ENCODE results near the gene WAPL. TPM values are rescaled to one million over a fixed set of nuclear protein-coding genes. Genes with fewer than 3 reads are reported as not detected.

The WAPL gene
- total and polyA plus RNA-seq, 2 of the 8 experiments (the other 6 are each of a cell fraction or from before 2014, with no cell fraction given), result 12.8 to 48.1 TPM

DNA sequence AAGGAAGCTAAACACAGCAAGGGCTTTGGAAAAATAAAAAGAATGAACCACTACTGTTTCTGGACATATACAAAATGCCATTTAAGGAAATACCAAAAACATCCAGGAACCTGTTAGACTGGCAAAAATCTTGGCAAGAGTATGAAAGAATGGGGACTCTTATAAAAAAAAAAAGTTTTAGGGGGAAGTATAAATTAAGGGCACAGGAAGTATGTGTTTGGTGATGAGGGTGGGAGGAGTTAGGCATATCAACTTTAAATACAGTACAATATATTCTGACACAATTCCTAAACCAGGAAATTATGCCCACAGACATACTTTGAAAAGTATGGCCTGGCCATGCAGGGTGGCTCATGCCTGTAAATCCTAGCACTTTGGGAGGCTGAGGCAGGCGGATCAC, 74.2 kb downstream of the WAPL start:
- Histone ChIP-seq H2BK120ac (replicated peaks; ENCODE audit: low read depth, low read length) (no peak overlapping the region), H4K8ac (ENCODE audit: extremely low read depth, insufficient read depth, low read length) (no peak overlapping the region), H3K18ac (ENCODE audit: extremely low read depth, low read length) (no peak overlapping the region), H3K56ac (replicated peaks; ENCODE audit: insufficient read length, low read depth, low read length) (no peak overlapping the region), H2AFZ (ENCODE audit: low read length) (no peak overlapping the region), H4K91ac (replicated peaks; ENCODE audit: insufficient read length, low read length) (no peak overlapping the region), H3K4me2 (ENCODE audit: insufficient read depth in 1 of 2, low read depth in 2 of 2, low read length in 2 of 2) (no peak overlapping the region), H3K4me1 (replicated peaks in 1 of 4; ENCODE audit: control insufficient read depth in 3 of 4, insufficient read depth in 4 of 4, low read length in 3 of 4) (no peaks in the 10 kb centered on the region), H3K79me1 (ENCODE audit: low read depth, low read length) (no peaks in the 10 kb centered on the region), H2AK5ac (ENCODE audit: low read depth, low read length) (no peak overlapping the region), H3K4ac (replicated peaks; ENCODE audit: insufficient read length, low read depth, low read length) (no peak overlapping the region), H3K27me3 (replicated peaks in 1 of 4; ENCODE audit: control insufficient read depth in 3 of 4, extremely low read depth in 1 of 4, insufficient read depth in 3 of 4, low read length in 3 of 4) (no peaks in the 10 kb centered on the region), H2BK5ac (ENCODE audit: low read depth, low read length) (no peak overlapping the region), H3K9me3 (ENCODE audit: insufficient read depth in 2 of 2, low read depth in 1 of 2, low read length in 1 of 2) (no peaks in the 10 kb centered on the region), H2BK20ac (ENCODE audit: low read length) (no peak overlapping the region), H3K9ac (replicated peaks in 1 of 4; ENCODE audit: extremely low read depth in 1 of 4, low read depth in 3 of 4, low read length in 3 of 4) (no peak overlapping the region), H4K5ac (ENCODE audit: insufficient read length, low read depth, low read length) (no peak overlapping the region), H4K20me1 (replicated peaks in 1 of 2; ENCODE audit: control insufficient read depth in 1 of 2, insufficient read depth in 2 of 2, low read length in 2 of 2) (peaks cover 0 to 4% of the 10 kb centered on the region in 2 experiments), H3K23ac (ENCODE audit: insufficient read length) (no peak overlapping the region), H2BK15ac (ENCODE audit: low read length) (no peak overlapping the region), H2BK12ac (ENCODE audit: low read depth, low read length) (no peak overlapping the region), H3K27ac (ENCODE audit: low read depth, low read length) (no peak overlapping the region), H3K36me3 (ENCODE audit: control insufficient read depth in 2 of 4, insufficient read depth in 4 of 4, low read length in 3 of 4) (peaks cover 5 to 70% (median 33%) of the 10 kb centered on the region in 4 experiments), H3K79me2 (ENCODE audit: control insufficient read depth in 1 of 2, insufficient read depth in 2 of 2, low read length in 2 of 2) (no peaks in the 10 kb centered on the region), H3K14ac (ENCODE audit: insufficient read length) (no peak overlapping the region), H3K23me2 (ENCODE audit: low read depth, low read length) (no peaks in the 10 kb centered on the region; the same call in 1 of the 2 replicates), H3K4me3 (ENCODE audit: extremely low read depth in 1 of 4, insufficient read depth in 2 of 4, low read depth in 3 of 4, low read length in 4 of 4) (no peak overlapping the region)
- DNase-seq (ENCODE audit: low read depth in 1 of 2, low spot score in 2 of 2), result no peak
- CTCF ChIA-PET (ENCODE audit: partially characterized antibody), result interaction anchor here (0.8 kb wide), 1 partner anchor 185 kb away, joined by 3 read pairs; no protein-coding TSS in a partner anchor
- FAIRE-seq, result no peak
- 91% methylated on average over 1 of the region's 1 CpG; no CpG with 5 or more reads in 1 of the 2 experiments for WGBS, 2 experiments (ENCODE audit: extremely low coverage in 1 of 2, insufficient coverage in 1 of 2, insufficient read length in 1 of 2, insufficient replicate concordance in 2 of 2, low coverage in 1 of 2, low lambda C conversion rate in 2 of 2, missing lambda C conversion rate in 1 of 2)
- no peak for TF ChIP-seq TEAD4 (IDR thresholded peaks at IDR 0.05; ENCODE audit: low read depth, low read length)
- POLR2A ChIA-PET (ENCODE audit: partially characterized antibody), result no interaction called here

Measured in H1 (cell line).